ENCODE results near the gene PGA5.

Gene PGA5

GRCh38 chr11:61270354-61271076 lies 29.5 kb downstream of the PGA5 start:
- DNase-seq, result no peak

GRCh38 chr11:61272731-61273130 lies 31.8 kb downstream of the PGA5 start:
- no peak for DNase-seq

GRCh38 chr11:61273178-61274078 lies 32.5 kb downstream of the PGA5 start:
- DNase-seq, result no peak

GRCh38 chr11:61274084-61274483 lies 33.1 kb downstream of the PGA5 start:
- DNase-seq, result no peak

GRCh38 chr11:61275191-61275590 lies 34.2 kb downstream of the PGA5 start:
- no peak for DNase-seq

DNA sequence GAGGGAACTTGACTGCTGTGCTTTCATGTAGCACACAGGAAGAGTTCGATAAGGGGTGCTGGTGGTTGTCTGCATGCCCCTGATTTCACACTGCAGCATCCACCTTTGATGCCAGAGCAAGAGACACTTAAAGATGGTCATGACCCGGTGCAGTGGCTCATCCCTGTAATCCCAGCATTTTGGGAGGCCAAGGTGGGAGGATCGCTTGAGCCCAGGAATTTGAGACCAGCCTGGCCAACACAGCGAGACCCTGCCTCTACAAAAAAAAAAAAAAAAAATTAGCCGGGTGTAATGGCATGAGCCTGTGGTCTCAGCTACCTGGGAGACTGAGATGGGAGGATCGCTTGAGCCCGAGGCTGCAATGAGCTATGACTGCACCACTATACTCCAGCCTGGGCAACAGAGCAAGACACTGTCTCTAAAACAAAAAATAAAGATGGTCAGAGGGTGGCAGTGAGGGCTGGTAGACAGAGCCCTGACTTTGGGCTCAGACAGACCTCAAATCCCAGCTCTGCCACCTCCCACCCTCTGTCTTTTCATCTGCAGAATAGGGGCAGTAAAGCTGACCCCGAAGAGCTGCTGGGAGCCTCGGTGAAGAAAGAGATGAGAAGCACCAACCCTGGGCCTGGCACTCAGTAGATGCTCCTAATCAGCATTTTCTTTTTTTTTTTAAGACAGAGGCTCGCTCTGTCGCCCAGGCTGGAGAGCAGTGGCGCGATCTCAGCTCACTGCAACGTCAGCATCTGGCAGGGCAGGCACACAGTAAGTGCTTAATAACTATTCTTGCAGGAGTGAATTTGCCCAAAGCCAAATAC lies 36.4 kb downstream of the PGA5 start:
- DNase-seq, result no peak

- DNase-seq, result no peak
Measured at GRCh38 chr11:61278001-61278470, 37.1 kb downstream of the PGA5 start.

- DNase-seq, result no peak
Measured at GRCh38 chr11:61279934-61280659, 39.1 kb downstream of the PGA5 start.

DNA sequence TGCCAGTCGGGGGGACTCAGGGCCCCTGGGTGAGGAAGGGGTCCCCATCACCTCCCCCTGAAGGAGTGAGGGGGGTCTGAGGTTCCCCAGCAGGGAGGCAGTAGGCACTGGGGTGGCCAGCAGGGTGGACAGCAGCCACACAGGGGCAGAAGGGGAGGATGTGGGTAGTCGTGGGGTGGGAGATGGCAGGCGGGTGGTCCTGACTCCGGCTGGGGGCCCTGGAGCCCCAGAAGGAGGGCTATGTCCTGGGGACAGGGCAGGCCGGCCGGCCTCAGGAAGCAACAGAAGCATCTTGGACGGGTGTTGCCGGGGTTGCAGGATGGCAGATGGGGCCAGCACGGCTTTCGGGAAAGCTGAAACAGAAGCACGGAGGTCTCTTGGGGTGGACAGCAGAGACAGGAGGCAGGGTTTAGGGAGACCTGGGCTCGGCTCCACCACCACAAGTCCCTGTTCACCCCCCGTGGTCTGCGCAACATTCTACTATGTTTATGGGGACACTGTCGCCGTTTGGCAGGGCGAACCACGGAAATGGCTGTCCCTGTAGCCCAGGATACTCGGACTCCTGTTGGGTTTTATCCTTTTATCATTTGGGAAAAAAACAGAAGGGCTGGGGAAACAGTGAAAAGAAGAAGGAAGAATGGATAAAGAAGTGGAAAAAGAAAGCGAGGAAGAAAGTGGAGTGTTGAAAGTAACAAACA lies 40.1 kb downstream of the PGA5 start:
- DNase-seq, result no peak

DNA sequence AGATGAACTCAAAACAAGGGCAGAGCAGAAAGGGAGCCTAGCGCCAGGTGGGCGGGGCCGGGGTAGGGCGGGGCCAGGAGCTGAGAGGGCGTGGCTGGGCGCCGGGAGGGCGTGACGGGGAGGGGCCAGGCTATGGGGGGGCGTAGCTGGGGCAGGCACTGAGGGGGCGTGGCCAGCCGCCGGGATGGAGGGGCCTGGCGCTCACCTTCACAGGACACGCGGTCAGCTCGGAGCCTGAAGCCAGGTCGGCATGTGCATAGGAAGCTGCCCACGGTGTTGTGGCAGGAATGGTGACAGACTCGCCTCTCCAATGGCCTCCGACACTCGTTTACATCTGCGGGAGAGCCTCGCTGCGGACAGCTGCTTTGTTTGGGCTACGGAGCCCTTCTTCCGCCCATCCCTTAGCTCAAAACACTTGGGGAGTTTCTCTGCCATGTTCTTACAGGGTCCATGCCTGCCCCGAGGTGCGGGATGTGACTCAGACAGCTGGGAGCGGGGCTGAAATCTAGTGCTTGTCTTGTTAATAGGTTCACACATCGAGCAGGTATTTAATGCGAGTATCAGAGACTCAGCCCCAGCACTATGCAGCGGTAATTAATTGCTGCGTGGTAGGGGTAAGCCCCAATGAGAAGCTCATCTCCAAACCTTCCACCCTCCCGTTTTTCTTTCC lies 40.7 kb downstream of the PGA5 start:
- peak; percentile 79 for DNase-seq

DNA sequence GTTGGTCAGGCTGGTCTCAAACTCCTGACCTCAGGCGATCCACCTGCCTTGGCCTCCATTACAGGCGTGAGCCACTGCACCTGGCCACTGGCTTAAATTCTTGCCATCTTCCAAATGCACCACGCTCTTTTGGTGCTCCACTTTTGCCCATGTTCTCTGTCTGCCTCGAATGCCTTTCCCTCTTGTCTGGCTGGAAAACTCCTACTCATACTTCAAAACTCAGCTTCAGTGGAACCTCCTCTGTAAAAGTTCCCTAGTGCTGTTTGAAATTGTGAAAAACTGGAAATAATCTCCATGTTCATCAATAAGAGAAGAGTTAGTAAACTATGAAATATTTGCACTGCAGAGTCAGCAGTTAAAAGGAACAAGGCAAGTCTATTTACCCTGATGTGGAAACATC lies 42.6 kb downstream of the PGA5 start:
- no peak for DNase-seq

- DNase-seq, result no peak
Measured at GRCh38 chr11:61287338-61287977, 46.5 kb downstream of the PGA5 start.

- peak; percentile 44 for DNase-seq
Measured at GRCh38 chr11:61290905-61291690, 50.1 kb downstream of the PGA5 start.

- no peak for DNase-seq
Measured at GRCh38 chr11:61292356-61292755, 51.4 kb downstream of the PGA5 start.

DNA sequence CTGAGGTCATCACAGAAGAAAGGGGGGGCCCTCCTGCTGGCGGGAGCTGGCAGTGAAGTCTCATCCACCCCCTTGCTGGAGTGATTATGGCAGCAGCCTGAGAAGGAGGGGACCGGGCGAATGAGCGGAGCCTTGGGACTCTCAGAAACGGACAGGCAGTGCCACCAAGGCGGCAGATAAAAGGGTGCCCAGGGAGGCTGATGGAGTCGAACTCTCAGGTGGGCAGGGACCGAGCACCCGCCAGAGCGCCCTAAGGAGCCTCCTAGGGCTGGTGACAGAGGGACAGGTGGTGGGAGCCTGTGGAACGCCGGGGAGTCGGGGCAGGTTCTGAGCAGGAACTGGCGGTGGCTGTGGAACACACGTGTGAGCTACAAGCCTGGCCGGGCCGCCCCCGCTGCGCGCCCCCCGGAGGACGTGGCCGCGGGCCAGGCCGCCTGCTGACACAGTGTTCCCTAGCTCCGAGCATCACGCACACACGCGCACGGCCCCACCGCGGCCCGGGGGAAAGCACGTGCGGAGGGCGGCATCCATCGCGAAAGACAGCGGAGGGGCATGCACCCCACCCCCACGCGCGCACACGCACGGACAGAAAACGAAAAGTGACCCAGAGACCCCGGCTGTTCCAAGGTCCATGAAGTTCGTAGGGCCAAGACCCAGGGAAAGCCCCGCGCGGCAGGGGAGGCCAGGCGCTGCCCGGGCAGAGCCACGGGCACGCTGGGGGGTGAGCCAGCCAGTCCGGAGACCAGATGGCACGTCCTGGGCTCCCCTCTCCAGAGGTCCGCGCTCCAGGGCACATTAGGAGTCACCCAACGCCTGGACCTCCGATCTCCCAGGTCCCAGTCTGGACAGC lies 53.1 kb downstream of the PGA5 start:
- peak; percentile 72 for DNase-seq

DNA sequence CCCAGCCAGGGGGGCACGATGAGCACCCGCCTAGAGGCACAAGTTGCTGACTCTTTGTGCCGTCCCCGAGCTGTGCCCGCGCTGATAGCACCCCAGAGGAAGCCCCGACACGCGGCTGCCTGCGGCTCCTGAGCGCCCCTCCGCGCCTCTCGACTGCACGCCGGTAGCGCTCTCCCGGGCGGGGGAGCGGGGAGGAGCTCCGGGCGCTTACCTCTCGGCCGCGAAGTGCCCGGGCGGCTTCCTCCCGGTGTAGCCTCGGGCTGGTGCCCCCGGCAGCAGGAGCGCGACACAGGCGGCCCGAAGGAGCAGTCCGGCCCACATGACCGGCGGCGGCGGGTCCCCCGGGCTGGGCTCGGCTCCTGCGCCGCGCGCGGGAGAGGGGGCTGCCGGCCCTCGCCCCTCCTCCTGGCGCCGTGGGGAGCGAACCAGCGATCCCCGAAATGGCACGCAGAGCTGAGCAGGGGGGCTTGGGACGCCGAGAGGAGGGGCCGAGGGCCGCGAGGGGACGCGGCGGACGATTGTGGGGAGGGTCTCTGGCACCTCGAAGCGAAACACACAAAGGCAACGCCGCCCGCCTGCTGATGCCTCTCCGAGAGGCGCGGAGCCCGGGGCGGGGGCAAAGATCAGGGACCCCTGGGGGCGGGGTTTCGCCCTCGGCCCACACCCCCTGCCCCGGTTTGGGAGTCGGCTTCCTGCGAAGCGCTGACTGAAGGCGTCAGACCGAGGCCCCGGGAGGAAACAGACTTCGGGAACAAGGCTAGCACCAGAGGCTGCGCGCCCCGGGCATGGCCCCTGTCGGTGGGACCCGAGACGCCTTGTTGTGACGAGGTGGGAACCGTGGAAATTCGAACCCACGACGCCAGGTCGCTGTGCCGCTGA lies 54.0 kb downstream of the PGA5 start, which contains the start of gene VWCE:
Gene VWCE (minus strand): TSS at position 600 of the 879 bp plus-strand sequence. CDS start 279 bp downstream, at position 321.
- DNase-seq, result peak; percentile 80

- no peak for DNase-seq
Measured at GRCh38 chr11:61295596-61295926, 54.6 kb downstream of the PGA5 start.

GRCh38 chr11:61297341-61297740 lies 56.4 kb downstream of the PGA5 start:
- no peak for DNase-seq

All from stimulated activated CD8-positive, alpha-beta memory T cell treated with anti-CD3 and anti-CD28 coated beads, Interleukin-4, amount 100 ng/mL, for 48 hours (primary cell).